Activated CD4-positive, alpha-beta T cell treated with anti-CD3 and anti-CD28 coated beads, Interleukin-2, amount 50 U/mL, for 16 hours (primary cell): Measurements from ENCODE around the gene SLC22A23.

Source experiments
- DNase-seq: peaks from one replicate; pipeline ENCODE4 v3.0.0-alpha.2; 2020

SLC22A23 gene, protein sequence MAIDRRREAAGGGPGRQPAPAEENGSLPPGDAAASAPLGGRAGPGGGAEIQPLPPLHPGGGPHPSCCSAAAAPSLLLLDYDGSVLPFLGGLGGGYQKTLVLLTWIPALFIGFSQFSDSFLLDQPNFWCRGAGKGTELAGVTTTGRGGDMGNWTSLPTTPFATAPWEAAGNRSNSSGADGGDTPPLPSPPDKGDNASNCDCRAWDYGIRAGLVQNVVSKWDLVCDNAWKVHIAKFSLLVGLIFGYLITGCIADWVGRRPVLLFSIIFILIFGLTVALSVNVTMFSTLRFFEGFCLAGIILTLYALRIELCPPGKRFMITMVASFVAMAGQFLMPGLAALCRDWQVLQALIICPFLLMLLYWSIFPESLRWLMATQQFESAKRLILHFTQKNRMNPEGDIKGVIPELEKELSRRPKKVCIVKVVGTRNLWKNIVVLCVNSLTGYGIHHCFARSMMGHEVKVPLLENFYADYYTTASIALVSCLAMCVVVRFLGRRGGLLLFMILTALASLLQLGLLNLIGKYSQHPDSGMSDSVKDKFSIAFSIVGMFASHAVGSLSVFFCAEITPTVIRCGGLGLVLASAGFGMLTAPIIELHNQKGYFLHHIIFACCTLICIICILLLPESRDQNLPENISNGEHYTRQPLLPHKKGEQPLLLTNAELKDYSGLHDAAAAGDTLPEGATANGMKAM

DNA sequence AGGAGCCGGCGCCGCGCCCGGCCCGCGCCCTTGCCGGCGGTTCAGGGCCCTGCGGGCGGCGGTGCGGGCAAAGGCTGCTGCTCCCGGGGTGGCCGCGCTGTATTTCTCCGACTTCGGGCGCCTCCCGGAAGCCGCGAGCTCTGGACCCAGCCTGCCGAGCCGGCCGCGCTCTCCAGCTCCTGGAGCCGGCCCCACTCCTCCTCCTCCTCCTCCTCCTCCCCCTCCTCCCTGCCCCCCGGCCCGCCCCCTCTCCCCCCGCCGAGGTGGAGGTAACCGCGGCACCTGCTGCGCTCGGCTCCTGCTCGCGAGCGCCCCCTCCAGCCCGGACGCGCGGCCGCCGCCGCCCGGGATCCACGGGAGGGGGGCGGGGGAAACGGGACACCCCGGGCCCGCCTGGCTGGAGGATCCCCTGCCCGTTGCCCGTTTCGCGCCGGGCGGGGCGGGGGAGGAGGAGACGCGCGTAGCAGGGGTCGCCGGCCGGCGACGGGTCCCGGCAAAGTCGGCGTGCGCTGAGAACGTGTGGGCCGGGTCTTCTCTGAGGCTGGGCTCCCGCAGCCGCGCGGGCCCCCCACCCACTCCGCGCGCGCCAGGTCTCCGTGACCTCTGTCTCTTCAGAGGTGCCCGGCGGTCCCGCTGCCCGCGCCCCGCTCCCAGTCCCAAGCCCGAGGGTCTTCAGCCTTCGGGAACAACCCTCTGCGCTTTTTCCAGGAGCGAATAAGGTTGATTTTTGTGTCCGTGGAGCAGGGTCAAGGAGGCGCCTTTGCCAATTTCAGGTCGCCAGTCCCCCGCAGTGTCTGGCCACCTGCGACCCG, at the start of gene SLC22A23:
Gene SLC22A23, minus strand, starts transcription at position 153 of the 812 bp plus-strand sequence. CDS start 491 bp downstream, outside the sequence.
- DNase-seq = peak; percentile 63

DNA sequence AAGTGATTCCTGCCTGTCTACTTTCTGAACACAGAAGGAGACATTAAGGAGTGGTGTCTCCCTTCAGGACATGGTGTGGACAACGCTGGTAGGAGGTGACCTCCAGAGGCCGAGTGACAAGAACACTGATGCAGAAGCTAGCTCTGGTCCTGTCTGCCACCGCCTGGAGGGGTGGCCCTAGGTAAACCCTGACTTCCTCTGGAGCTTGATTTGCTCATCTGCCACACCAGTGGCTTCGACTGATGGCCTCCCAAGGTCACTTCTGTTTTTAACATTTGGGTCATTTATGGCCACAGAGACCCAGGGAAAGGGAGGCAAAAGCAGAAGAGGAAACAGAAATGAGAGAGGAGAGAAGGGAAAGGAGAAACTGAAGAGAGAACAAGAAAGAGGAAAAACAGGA, 49.4 kb upstream of the SLC22A23 start:
- DNase-seq = no peak

DNA sequence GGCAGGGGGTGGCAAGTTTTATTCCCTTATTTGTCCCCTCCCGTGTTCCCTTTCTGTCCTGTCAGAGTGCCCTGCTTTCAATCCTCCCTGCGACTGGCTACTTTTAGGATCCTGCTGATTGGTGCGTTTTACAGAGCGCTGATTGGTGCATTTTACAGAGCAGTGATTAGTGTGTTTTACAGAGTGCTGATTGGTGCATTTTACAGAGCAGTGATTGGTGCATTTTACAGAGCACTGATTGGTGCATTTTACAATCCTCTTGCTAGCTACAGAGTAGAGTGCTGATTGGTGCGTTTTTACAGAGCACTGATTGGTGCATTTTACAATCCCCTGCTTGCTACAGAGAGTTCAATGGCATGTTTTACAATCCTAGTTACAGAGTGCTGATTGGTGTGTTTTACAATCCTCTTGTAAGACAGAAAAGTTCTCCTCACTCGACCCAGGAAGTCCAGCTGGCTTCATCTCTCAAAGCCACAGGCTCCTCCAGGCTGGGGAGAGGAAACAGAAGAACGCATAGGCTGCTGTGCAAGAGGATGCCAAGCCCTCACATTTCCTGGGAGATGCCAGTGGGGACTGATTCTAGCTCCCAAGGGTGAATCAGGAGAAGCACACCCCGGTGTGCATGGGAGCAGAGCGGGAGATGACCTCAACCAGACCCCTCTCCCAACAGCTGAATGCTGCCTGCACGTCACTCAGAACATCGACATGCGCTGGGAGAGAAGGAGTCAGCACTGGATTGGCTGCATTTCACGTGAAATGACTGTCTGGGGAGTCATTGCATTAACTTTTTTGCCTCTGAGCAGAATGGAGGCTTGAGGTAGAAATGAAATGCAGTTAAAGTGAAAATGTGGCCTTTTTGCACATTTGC, 48.3 kb upstream of the SLC22A23 start:
- no peak for DNase-seq

DNA sequence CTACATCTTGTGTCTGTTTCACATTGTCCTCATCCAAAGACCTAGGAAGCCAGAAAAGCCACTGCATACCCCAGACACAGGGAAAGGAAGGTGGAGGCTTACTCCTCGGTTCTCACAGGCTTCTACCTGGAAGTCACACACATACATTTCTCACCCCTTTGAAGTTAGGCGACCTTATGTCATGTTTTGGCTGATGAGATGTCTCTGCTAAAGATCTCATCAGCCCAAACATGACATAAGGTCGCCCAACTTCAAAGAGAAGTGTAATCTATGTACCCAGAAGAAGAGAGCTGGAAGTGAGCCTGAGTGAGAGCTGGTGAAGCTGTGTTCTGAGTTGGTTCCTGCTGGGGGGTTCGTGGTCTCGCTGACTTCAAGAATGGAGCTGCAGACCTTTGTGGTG, 47.5 kb upstream of the SLC22A23 start:
- DNase-seq = no peak

- DNase-seq = no peak
Measured at GRCh38 chr6:3501826-3502500, 45.1 kb upstream of the SLC22A23 start.

DNA sequence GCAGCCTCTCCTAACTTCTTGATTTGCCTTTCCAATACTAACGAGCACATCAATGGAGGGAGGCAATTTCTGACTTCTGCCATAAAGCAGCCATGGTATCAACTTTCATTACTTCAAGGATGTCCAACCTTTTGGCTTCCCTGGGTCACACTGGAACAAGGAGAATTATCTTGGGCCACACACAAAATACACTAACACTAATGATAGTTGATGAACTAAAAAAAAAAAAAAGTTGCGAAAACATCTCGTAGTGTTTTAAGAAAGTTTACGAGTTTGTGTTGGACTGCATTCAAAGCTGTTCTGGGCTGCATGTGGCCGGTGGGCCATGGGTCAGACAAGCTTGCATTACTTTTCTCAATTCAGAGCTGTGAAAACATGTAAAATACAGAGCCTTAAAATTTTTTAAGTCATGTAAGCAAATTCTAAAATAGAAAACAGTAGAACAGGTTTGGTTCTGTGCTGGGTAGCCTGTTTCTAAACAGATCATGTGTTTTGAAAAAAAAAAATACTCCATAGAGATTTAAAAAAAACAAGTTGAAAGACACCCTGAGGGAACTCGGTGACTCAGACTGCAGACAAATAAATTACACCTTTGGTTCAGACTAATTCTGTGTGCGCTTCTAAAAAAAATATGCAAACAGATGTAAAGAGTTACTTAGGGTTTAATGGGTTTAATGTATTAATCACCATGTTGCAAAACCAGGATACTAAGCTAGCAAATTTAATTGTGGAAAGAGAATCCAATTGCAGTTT, 43.6 kb upstream of the SLC22A23 start:
- no peak for DNase-seq

- DNase-seq = no peak
Measured at GRCh38 chr6:3499603-3500002, 42.8 kb upstream of the SLC22A23 start.

- DNase-seq = no peak
Measured at GRCh38 chr6:3496395-3496794, 39.5 kb upstream of the SLC22A23 start.

DNA sequence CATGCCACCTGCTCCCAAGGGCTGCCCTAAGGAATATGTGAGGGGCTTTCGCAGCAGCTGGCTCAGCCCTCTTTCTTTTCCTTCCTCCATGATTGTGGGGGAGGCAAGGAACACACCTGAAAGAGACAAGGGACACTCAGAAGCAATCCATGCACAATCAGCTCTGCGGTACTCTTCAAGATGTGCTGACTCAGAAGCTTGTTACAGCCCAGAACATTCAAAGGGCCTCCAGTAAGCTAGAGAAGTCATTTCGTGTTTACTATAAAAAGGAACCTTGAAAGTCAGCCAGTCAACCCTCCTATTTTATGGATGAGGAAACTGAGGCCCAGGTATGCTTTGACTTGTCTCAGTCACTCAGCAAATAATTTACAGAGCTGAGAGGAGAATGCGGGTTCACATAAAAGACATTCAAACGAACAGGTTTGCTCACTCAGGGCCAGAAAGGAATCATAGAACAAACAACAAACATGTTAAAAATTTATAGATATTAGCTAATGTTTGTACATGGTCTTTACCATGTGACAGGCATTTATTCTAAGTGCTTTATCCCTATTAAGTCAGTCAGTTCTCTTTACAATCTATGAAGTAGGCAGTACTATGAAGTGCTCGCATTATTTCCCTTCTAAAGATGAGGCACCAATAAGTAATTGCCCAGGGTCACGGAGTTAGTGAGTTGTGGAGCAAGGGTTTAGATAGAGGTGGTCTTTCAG, 37.7 kb upstream of the SLC22A23 start:
- DNase-seq = no peak

DNA sequence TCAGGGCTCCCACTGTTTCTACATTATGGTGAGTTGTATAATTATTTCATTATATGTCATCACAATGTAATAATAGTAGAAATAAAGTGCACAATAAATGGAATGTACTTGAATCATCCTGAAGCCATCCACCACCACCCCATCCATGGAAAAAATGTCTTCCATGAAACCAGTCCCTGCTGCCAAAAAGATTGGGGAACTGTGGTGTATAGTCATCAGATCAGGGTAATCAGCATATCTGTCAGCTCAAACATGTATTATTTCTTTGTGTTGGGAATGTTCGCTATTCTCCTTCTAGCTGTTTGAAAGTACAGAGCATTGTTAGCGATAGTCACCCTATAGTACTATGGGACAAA, 33.8 kb upstream of the SLC22A23 start:
- DNase-seq = no peak

DNA sequence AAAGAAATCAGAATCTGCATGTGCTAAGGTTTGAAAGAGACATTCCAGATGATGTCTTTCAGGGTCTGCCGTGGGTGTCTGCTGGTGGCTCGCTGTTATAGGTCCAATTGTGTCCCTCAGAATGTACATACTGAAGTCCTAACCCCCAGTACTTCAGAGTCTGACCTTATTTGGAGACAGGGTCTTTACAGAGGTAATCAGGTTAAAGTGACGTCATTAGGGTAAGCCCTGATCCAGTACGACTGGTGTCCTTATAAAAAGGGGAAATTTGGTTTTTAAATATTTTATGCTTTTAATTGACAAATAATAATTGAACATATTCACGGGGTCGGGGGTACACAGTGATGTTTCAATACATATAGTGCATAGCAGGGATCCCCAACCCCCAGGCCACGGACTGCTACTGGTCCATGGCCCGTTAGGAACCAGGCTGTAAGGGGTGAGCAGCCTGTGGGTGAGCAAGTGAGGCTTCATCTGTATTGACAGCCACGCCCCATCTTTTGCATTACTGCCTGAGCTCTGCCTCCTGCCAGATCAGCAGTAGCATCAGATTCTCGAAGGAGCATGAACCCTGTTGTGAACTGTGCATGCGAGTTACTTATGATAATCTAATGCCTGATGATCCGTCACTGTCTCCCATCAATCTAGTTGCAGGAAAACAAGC, 33.2 kb upstream of the SLC22A23 start:
- DNase-seq = no peak

GRCh38 chr6:3489027-3489757, 32.3 kb upstream of the SLC22A23 start:
- no peak for DNase-seq

GRCh38 chr6:3484946-3485345, 28.1 kb upstream of the SLC22A23 start:
- no peak for DNase-seq

DNA sequence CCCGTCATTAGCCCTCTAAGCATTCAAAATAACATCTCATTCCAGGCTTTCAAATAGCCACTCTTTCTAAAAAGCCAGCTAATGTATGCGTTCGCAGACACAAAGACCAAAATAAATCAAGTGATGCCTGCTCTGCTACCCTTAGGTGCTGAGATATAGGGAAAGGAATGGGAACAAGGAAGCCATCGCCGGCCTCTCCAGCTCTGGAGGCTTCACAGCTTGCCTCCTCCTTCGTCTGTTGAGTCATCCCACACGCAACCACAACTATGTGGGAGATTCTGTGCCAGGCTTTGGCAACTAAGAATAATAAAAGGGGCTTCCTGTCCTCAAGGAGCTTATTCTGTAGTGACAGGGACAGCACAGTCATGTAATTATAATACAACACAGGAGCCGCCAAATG, 27.3 kb upstream of the SLC22A23 start:
- DNase-seq = no peak

DNA sequence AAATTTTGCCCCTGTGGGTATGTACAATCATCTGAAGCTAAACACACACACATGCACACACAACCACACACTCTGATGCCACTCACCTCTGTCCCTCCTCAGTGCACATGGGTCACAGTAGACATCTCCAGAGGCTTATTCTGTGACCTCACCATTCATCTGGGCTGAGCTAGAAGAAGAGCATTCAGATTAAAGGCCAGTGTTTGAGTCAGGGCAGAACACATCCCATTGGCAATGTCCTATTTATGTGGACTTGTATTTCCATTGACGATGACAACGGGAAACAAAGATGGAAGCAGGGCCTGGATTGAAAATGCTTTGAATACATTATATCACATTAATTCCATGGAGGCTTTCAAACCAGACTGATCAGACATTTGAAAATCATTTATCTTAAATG, 26.8 kb upstream of the SLC22A23 start:
- no peak for DNase-seq

DNA sequence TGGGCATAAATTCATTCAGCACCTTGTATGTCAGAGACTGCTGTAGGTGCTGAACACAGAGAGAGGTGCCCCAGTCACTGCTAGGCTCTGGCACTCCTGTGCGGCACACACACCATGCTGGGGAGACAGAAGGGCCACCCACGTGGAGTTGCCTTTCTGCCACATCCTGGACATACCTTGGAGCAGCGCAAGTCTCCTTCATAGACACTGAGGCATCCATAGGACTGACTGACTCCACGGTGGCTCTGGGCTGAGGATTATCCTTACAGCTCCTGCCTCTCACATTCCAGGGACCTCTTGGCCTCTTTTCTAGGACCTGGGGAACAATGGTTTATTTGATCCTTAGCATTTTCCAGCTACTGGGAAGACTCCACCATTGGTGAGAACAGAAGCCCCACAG, 26.0 kb upstream of the SLC22A23 start:
- no peak for DNase-seq

DNA sequence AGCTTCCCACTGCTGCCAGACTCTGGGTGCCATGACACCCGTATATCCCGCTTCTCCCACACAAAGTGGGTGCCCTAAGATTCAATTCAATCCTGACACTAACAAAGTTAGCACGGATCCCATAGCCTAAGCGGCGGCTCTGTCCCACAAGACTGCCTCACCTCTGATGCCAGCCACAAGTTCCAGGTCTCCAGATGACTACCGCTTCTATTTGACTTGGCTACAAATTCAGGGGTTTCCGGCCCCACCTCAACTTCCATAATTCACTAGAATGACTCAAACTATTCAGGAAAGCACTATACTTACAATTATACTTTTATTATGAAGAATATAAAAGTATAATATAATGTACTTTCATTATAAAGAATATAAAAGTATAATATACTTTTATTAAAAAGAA, 24.8 kb upstream of the SLC22A23 start:
- no peak for DNase-seq

GRCh38 chr6:3480009-3480408, 23.2 kb upstream of the SLC22A23 start:
- DNase-seq = no peak

DNA sequence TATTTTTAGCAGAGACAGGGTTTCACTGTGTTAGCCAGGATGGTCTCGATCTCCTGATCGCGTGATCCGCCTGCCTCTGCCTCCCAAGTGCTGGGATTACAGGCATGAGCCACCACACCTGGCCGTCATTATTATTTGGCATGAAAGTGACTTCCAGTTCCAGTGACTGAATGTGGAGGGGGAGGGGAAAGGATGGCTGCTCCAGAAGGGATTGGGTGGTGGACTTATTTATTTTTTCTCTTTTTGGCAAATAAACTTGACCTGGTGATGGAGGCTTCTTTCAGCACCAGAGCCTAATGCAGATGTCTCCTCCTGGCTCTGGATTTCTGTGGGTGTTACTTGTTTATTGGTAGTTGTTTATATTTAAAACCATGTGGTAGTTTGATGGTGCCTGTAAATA, 16.9 kb upstream of the SLC22A23 start:
- DNase-seq = no peak
